ENCODE measurements around the gene EXOC6. TPM values are rescaled to one million over a fixed set of nuclear protein-coding genes. Genes with fewer than 3 reads are reported as not detected.

The EXOC6 gene
- total and polyA plus RNA-seq, 2 of the 13 experiments (the other 11 are each of a cell fraction or from before 2014, with no cell fraction given) = 22.2 to 29.2 TPM

DNA sequence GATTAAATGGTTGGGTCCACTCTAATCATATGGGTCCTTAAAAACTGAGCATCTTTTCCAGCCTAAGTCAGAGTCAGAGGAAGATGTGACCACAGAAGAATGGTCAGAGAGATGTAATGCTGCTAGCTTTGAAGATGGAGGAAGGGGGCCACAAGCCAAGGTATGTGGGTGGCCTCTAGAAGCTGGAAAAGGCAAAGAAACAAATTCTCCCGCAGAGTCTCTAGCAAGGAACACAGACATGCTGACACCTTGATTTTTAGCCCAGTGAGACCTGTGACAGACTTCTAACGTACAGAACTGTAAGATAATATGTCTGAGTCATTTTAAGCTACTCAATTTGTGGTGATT lies 1.5 kb upstream of the EXOC6 start:
- Histone ChIP-seq H4K20me1 (ENCODE audit: insufficient read depth, low read length) (no peaks in the 10 kb centered on the region; the same call in 1 of the 2 replicates), H2AFZ (ENCODE audit: low read length) (no peak overlapping the region), H3K4me2 (ENCODE audit: low read depth, low read length) (0 out of 2 replicates have a peak overlapping the region, but pooled peaks have one; percentile 100), H3K79me2 (ENCODE audit: insufficient read depth, low read length) (peaks cover 18% of the 10 kb centered on the region), H3K27me3 (ENCODE audit: control insufficient read depth in 1 of 2, insufficient read depth in 2 of 2, low read length in 2 of 2) (no peaks in the 10 kb centered on the region; a peak in 1 of 5 replicates), H3K36me3 (replicated peaks in 1 of 2; ENCODE audit: control insufficient read depth in 1 of 2, insufficient read depth in 2 of 2, low read length in 2 of 2) (no peaks in the 10 kb centered on the region), H3K9me3 (ENCODE audit: low read length) (no peaks in the 10 kb centered on the region), H3K4me1 (ENCODE audit: insufficient read depth, low read length) (peaks cover 46% of the 10 kb centered on the region), H3K9ac (ENCODE audit: insufficient read depth, low read depth, low read length) (no peak overlapping the region), H3K27ac (ENCODE audit: extremely low read length, insufficient read depth, low read length) (peak overlapping the region; percentile 43), H3K4me3 (replicated peaks in 1 of 3; ENCODE audit: insufficient read depth in 1 of 3, low read depth in 2 of 3, low read length in 3 of 3) (no peak overlapping the region)
- BruUV-seq (replicated peaks) = no TSS peak
- ChIA-PET CTCF (ENCODE audit: low intra/inter-chr PET ratio, low total read pairs) (no interaction called here), POLR2A (interaction anchor here (4.2 kb wide), 1 partner anchor 157 kb away, joined by 27 read pairs; the partner anchor contains the start of gene HHEX)
- WGBS (ENCODE audit: low lambda C conversion rate) = 59% methylated on average over 2 of the region's 2 CpGs
- in situ Hi-C loops (cut with HindIII; ENCODE audit: extremely low pct_ligation_motif_present, low pct_unique_long_range_greater_than_20kb) (no loop called here), intact Hi-C loops (cut with micrococcal nuclease; ENCODE audit: unreplicated experiment) (loop anchor here (1.0 to 5.0 kb wide), 3 partner anchors 45 to 255 kb away; partner anchors contain the start of genes HHEX and KIF11)
- DNase-seq (ENCODE audit: low spot score) (no peak), FAIRE-seq (no peak), ATAC-seq (no peak)
- TF ChIP-seq, protein P1, sequence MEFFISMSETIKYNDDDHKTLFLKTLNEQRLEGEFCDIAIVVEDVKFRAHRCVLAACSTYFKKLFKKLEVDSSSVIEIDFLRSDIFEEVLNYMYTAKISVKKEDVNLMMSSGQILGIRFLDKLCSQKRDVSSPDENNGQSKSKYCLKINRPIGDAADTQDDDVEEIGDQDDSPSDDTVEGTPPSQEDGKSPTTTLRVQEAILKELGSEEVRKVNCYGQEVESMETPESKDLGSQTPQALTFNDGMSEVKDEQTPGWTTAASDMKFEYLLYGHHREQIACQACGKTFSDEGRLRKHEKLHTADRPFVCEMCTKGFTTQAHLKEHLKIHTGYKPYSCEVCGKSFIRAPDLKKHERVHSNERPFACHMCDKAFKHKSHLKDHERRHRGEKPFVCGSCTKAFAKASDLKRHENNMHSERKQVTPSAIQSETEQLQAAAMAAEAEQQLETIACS (CRISPR knock-in tag; IDR thresholded peaks at IDR 0.05) = 0 out of 2 replicates have a peak, but pooled peaks have one; percentile 3
- TF ChIP-seq, protein P2, sequence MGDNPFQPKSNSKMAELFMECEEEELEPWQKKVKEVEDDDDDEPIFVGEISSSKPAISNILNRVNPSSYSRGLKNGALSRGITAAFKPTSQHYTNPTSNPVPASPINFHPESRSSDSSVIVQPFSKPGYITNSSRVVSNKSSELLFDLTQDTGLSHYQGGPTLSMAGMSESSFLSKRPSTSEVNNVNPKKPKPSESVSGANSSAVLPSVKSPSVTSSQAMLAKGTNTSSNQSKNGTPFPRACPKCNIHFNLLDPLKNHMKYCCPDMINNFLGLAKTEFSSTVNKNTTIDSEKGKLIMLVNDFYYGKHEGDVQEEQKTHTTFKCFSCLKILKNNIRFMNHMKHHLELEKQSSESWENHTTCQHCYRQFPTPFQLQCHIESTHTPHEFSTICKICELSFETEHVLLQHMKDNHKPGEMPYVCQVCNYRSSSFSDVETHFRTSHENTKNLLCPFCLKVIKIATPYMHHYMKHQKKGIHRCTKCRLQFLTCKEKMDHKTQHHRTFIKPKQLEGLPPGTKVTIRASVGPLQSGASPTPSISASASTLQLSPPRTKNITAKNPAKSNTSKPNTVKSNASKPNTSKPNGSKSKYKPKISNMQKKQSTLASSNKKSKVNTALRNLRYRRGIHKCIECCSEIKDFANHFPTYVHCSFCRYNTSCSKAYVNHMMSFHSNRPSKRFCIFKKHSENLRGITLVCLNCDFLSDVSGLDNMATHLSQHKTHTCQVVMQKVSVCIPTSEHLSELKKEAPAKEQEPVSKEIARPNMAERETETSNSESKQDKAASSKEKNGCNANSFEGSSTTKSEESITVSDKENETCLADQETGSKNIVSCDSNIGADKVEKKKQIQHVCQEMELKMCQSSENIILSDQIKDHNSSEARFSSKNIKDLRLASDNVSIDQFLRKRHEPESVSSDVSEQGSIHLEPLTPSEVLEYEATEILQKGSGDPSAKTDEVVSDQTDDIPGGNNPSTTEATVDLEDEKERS (CRISPR knock-in tag; IDR thresholded peaks at IDR 0.05) = 0 out of 2 replicates have a peak, but pooled peaks have one; percentile 60
- no peak for TF ChIP-seq ATF7-NPFF (CRISPR knock-in tag; IDR thresholded peaks at IDR 0.05; ENCODE audit: low read depth)
- no peak for TF ChIP-seq NR3C1 (CRISPR knock-in tag; IDR thresholded peaks at IDR 0.05)
- peak; percentile 42; the same call in 1 of the 2 replicates for TF ChIP-seq ZFP36L1 (CRISPR knock-in tag; IDR thresholded peaks at IDR 0.05)
- peak; percentile 100 for TF ChIP-seq ZNF543 (CRISPR knock-in tag; IDR thresholded peaks at IDR 0.05)
